BLaER1 (cell line): ENCODE measurements around the gene CADM2.

Experiments used
- H3K27ac ChIP-seq: shearing (Covaris generic); formaldehyde crosslinking; 2 replicates; pipeline ENCODE4 v1.8.1; 2022
- H3K27me3 ChIP-seq: shearing (Covaris generic); formaldehyde crosslinking; 2 replicates; pipeline ENCODE4 v1.8.1; 2022
- H3K36me3 ChIP-seq: shearing (Covaris generic); formaldehyde crosslinking; 2 replicates; pipeline ENCODE4 v1.8.1; 2022
- H3K4me1 ChIP-seq: shearing (Covaris generic); formaldehyde crosslinking; 2 replicates; pipeline ENCODE4 v1.8.1; 2022
- H3K4me2 ChIP-seq: shearing (Covaris generic); formaldehyde crosslinking; 2 replicates; pipeline ENCODE4 v1.8.1; 2022
- H3K4me3 ChIP-seq: shearing (Covaris generic); formaldehyde crosslinking; 2 replicates; pipeline ENCODE4 v1.8.1; 2022
- H3K9ac ChIP-seq: shearing (Covaris generic); formaldehyde crosslinking; 2 replicates; pipeline ENCODE4 v1.8.1; 2022
- H3K9me3 ChIP-seq: shearing (Covaris generic); formaldehyde crosslinking; 2 replicates; pipeline ENCODE4 v1.8.1; 2022
- H4K20me1 ChIP-seq: shearing (Covaris generic); formaldehyde crosslinking; 2 replicates; pipeline ENCODE4 v1.8.1; 2022
- Cebpa-rat ChIP-seq: shearing (Covaris generic); IDR thresholded peaks from 2 replicates; pipeline ENCODE4 v1.8.1; 2022

CADM2 gene

GRCh38 chr3:85298032-85298431 lies 339.2 kb downstream of the CADM2 start:
- H4K20me1 ChIP-seq = no peaks in the 10 kb centered on the region
- TF ChIP-seq Cebpa-rat = no peak
- no peak overlapping the region for H3K4me3 ChIP-seq
- H3K27ac ChIP-seq = no peak overlapping the region
- no peak overlapping the region for H3K4me2 ChIP-seq
- no peaks in the 10 kb centered on the region for H3K27me3 ChIP-seq
- no peaks in the 10 kb centered on the region for H3K9me3 ChIP-seq
- no peak overlapping the region for H3K9ac ChIP-seq
- no peaks in the 10 kb centered on the region for H3K36me3 ChIP-seq
- H3K4me1 ChIP-seq = no peaks in the 10 kb centered on the region

GRCh38 chr3:85303156-85303555 lies 344.4 kb downstream of the CADM2 start:
- no peaks in the 10 kb centered on the region for H3K27me3 ChIP-seq
- no peaks in the 10 kb centered on the region for H4K20me1 ChIP-seq
- no peak overlapping the region for H3K4me3 ChIP-seq
- no peak overlapping the region for H3K9ac ChIP-seq
- no peaks in the 10 kb centered on the region for H3K9me3 ChIP-seq
- no peaks in the 10 kb centered on the region for H3K4me1 ChIP-seq
- no peaks in the 10 kb centered on the region for H3K36me3 ChIP-seq
- no peak overlapping the region for H3K4me2 ChIP-seq
- H3K27ac ChIP-seq = no peak overlapping the region
- no peak for TF ChIP-seq Cebpa-rat

GRCh38 chr3:85304360-85304964 lies 345.7 kb downstream of the CADM2 start:
- no peaks in the 10 kb centered on the region for H3K4me1 ChIP-seq
- H4K20me1 ChIP-seq = no peaks in the 10 kb centered on the region
- H3K4me3 ChIP-seq = no peak overlapping the region
- no peak overlapping the region for H3K9ac ChIP-seq
- H3K4me2 ChIP-seq = no peak overlapping the region
- no peaks in the 10 kb centered on the region for H3K9me3 ChIP-seq
- TF ChIP-seq Cebpa-rat = no peak
- no peaks in the 10 kb centered on the region for H3K27me3 ChIP-seq
- H3K27ac ChIP-seq = no peak overlapping the region
- no peaks in the 10 kb centered on the region for H3K36me3 ChIP-seq

GRCh38 chr3:85312331-85312730 lies 353.5 kb downstream of the CADM2 start:
- Histone ChIP-seq H3K27ac (no peak overlapping the region), H3K36me3 (no peaks in the 10 kb centered on the region), H4K20me1 (no peaks in the 10 kb centered on the region), H3K4me2 (no peak overlapping the region), H3K9me3 (no peaks in the 10 kb centered on the region), H3K27me3 (no peaks in the 10 kb centered on the region), H3K4me3 (no peak overlapping the region), H3K4me1 (no peaks in the 10 kb centered on the region), H3K9ac (no peak overlapping the region)
- no peak for TF ChIP-seq Cebpa-rat

GRCh38 chr3:85313380-85313779 lies 354.6 kb downstream of the CADM2 start:
- no peaks in the 10 kb centered on the region for H3K36me3 ChIP-seq
- H3K9ac ChIP-seq = no peak overlapping the region
- H3K4me3 ChIP-seq = no peak overlapping the region
- H3K4me2 ChIP-seq = no peak overlapping the region
- TF ChIP-seq Cebpa-rat = no peak
- H4K20me1 ChIP-seq = no peaks in the 10 kb centered on the region
- no peaks in the 10 kb centered on the region for H3K9me3 ChIP-seq
- no peak overlapping the region for H3K27ac ChIP-seq
- no peaks in the 10 kb centered on the region for H3K27me3 ChIP-seq
- H3K4me1 ChIP-seq = no peaks in the 10 kb centered on the region

GRCh38 chr3:85316252-85316651 lies 357.5 kb downstream of the CADM2 start:
- no peak overlapping the region for H3K27ac ChIP-seq
- H3K36me3 ChIP-seq = no peaks in the 10 kb centered on the region
- H3K4me2 ChIP-seq = no peak overlapping the region
- TF ChIP-seq Cebpa-rat = no peak
- no peak overlapping the region for H3K4me3 ChIP-seq
- H3K9ac ChIP-seq = no peak overlapping the region
- H3K4me1 ChIP-seq = no peaks in the 10 kb centered on the region
- H4K20me1 ChIP-seq = no peaks in the 10 kb centered on the region
- no peaks in the 10 kb centered on the region for H3K9me3 ChIP-seq
- no peaks in the 10 kb centered on the region for H3K27me3 ChIP-seq

GRCh38 chr3:85321892-85322291 lies 363.1 kb downstream of the CADM2 start:
- TF ChIP-seq Cebpa-rat = no peak
- Histone ChIP-seq H3K27ac (no peak overlapping the region), H3K4me3 (no peak overlapping the region), H3K9me3 (no peaks in the 10 kb centered on the region), H3K4me2 (no peak overlapping the region), H4K20me1 (no peaks in the 10 kb centered on the region), H3K36me3 (no peaks in the 10 kb centered on the region), H3K9ac (no peak overlapping the region), H3K4me1 (no peaks in the 10 kb centered on the region), H3K27me3 (no peaks in the 10 kb centered on the region)

- no peaks in the 10 kb centered on the region for H3K27me3 ChIP-seq
- H4K20me1 ChIP-seq = no peaks in the 10 kb centered on the region
- no peaks in the 10 kb centered on the region for H3K4me1 ChIP-seq
- no peak overlapping the region for H3K4me2 ChIP-seq
- H3K9me3 ChIP-seq = no peaks in the 10 kb centered on the region
- H3K27ac ChIP-seq = no peak overlapping the region
- no peaks in the 10 kb centered on the region for H3K36me3 ChIP-seq
- no peak overlapping the region for H3K4me3 ChIP-seq
- TF ChIP-seq Cebpa-rat = no peak
- no peak overlapping the region for H3K9ac ChIP-seq
Observed at GRCh38 chr3:85330071-85330470, 371.3 kb downstream of the CADM2 start.

GRCh38 chr3:85337895-85338294 lies 379.1 kb downstream of the CADM2 start:
- Histone ChIP-seq H3K9me3 (no peaks in the 10 kb centered on the region), H3K9ac (no peak overlapping the region), H4K20me1 (no peaks in the 10 kb centered on the region), H3K4me1 (no peaks in the 10 kb centered on the region), H3K4me2 (no peak overlapping the region), H3K4me3 (no peak overlapping the region), H3K27me3 (no peaks in the 10 kb centered on the region), H3K36me3 (no peaks in the 10 kb centered on the region), H3K27ac (no peak overlapping the region)
- TF ChIP-seq Cebpa-rat = no peak

- H3K4me1 ChIP-seq = no peaks in the 10 kb centered on the region
- no peaks in the 10 kb centered on the region for H3K36me3 ChIP-seq
- H4K20me1 ChIP-seq = no peaks in the 10 kb centered on the region
- no peak overlapping the region for H3K27ac ChIP-seq
- no peak overlapping the region for H3K4me2 ChIP-seq
- no peaks in the 10 kb centered on the region for H3K27me3 ChIP-seq
- H3K9ac ChIP-seq = no peak overlapping the region
- H3K4me3 ChIP-seq = no peak overlapping the region
- no peak for TF ChIP-seq Cebpa-rat
- no peaks in the 10 kb centered on the region for H3K9me3 ChIP-seq
Observed at GRCh38 chr3:85342915-85343314, 384.1 kb downstream of the CADM2 start.

GRCh38 chr3:85355572-85355971 lies 396.8 kb downstream of the CADM2 start:
- H3K9ac ChIP-seq = no peak overlapping the region
- H3K36me3 ChIP-seq = no peaks in the 10 kb centered on the region
- H4K20me1 ChIP-seq = no peaks in the 10 kb centered on the region
- no peak overlapping the region for H3K4me3 ChIP-seq
- H3K27me3 ChIP-seq = no peaks in the 10 kb centered on the region
- H3K4me2 ChIP-seq = no peak overlapping the region
- no peak for TF ChIP-seq Cebpa-rat
- H3K27ac ChIP-seq = no peak overlapping the region
- H3K9me3 ChIP-seq = no peaks in the 10 kb centered on the region
- no peaks in the 10 kb centered on the region for H3K4me1 ChIP-seq
